H1 (cell line): ENCODE measurements around the gene MSI1. TPM values are rescaled to one million over a fixed set of nuclear protein-coding genes. Genes with fewer than 3 reads are reported as not detected.

Source experiments
- CTCF ChIA-PET: fragments of 300-600 bp; sonication (Branson Sonifier 250); formaldehyde crosslinking; loops from one replicate; lab custom pipeline; 2021; ENCODE audit not compliant: partially characterized antibody; lab: Charles Lee
- POLR2A ChIA-PET: fragments of 300-600 bp; sonication (Branson Sonifier 250); formaldehyde crosslinking; loops from one replicate; lab custom pipeline; 2021; ENCODE audit warnings: inconsistent platforms; ENCODE audit not compliant: partially characterized antibody; lab: Charles Lee
- DNase-seq, 2 experiments: peaks; one replicate each; pipeline versions ENCODE4 v3.0.0 to v3.0.0-alpha.2; 2010 to 2022; ENCODE audit warnings: low spot score in 2 of 2, low read depth in 1 of 2, mixed read lengths in 1 of 2
- FAIRE-seq: peaks from 2 replicates; lab custom pipeline; 2011; peaks lifted over from hg19 to GRCh38; lab: Jason Lieb, UNC
- H2AFZ ChIP-seq: 2 replicates; pipeline ENCODE4 v1.8.1; 2012; ENCODE audit warnings: low read length, inconsistent platforms
- H2AK5ac ChIP-seq: 2 replicates; pipeline ENCODE4 v1.6.1; 2013; ENCODE audit warnings: low read depth, low read length
- H2BK120ac ChIP-seq: replicated peaks from 2 replicates; pipeline ENCODE3; 2013; ENCODE audit warnings: low read depth, low read length, inconsistent platforms
- H2BK12ac ChIP-seq: 2 replicates; pipeline ENCODE4 v1.6.1; 2013; ENCODE audit warnings: low read depth, low read length
- H2BK15ac ChIP-seq: 2 replicates; pipeline ENCODE4 v1.6.1; 2013; ENCODE audit warnings: low read length
- H2BK20ac ChIP-seq: 2 replicates; pipeline ENCODE4 v1.6.1; 2013; ENCODE audit warnings: low read length
- H2BK5ac ChIP-seq: 2 replicates; pipeline ENCODE4 v1.6.1; 2013; ENCODE audit warnings: low read depth, low read length
- H3K14ac ChIP-seq: 2 replicates; pipeline ENCODE4 v1.6.1; 2013; ENCODE audit warnings: inconsistent platforms; ENCODE audit not compliant: insufficient read length
- H3K18ac ChIP-seq: 2 replicates; pipeline ENCODE4 v1.6.1; 2013; ENCODE audit warnings: low read length; ENCODE audit errors: extremely low read depth
- H3K23ac ChIP-seq: 2 replicates; pipeline ENCODE4 v1.6.1; 2013; ENCODE audit warnings: inconsistent platforms; ENCODE audit not compliant: insufficient read length
- H3K23me2 ChIP-seq: 2 replicates; pipeline ENCODE4 v1.6.1; 2013; ENCODE audit warnings: low read depth, low read length
- H3K27ac ChIP-seq: 2 replicates; pipeline ENCODE4 v1.6.1; 2011; ENCODE audit warnings: low read depth, low read length, inconsistent platforms
- H3K27me3 ChIP-seq, 4 experiments: replicated peaks in 1 of 4; 1 replicate in 1 of 4; 2 replicates in 3 of 4; pipeline versions ENCODE4 v1.6.1 to v1.8.1; 2011 to 2013; ENCODE audit warnings: low read length in 3 of 4, mild to moderate bottlenecking in 3 of 4, inconsistent platforms in 2 of 4, mixed read lengths in 2 of 4, moderate library complexity in 1 of 4; ENCODE audit not compliant: control insufficient read depth in 3 of 4, insufficient read depth in 3 of 4; ENCODE audit errors: extremely low read depth in 1 of 4
- H3K36me3 ChIP-seq, 4 experiments: 2 replicates each; pipeline versions ENCODE4 v1.6.1 to v1.8.1; 2011 to 2013; ENCODE audit warnings: mild to moderate bottlenecking in 4 of 4, low read length in 3 of 4, moderate library complexity in 2 of 4, control low read depth in 1 of 4, inconsistent platforms in 1 of 4; ENCODE audit not compliant: insufficient read depth in 4 of 4, control insufficient read depth in 2 of 4
- H3K4ac ChIP-seq: replicated peaks from 2 replicates; pipeline ENCODE3; 2013; ENCODE audit warnings: low read length, low read depth, mixed read lengths, inconsistent platforms; ENCODE audit not compliant: insufficient read length
- H3K4me1 ChIP-seq, 4 experiments: replicated peaks in 1 of 4; 1 replicate in 1 of 4; 2 replicates in 3 of 4; pipeline versions ENCODE4 v1.6.1 to v1.8.1; 2011 to 2013; ENCODE audit warnings: low read length in 3 of 4, inconsistent platforms in 2 of 4, mixed read lengths in 1 of 4; ENCODE audit not compliant: insufficient read depth in 4 of 4, control insufficient read depth in 3 of 4
- H3K4me2 ChIP-seq, 2 experiments: 2 replicates each; pipeline versions ENCODE4 v1.6.1 to v1.8.1; 2011 to 2013; ENCODE audit warnings: low read depth in 2 of 2, low read length in 2 of 2, control low read depth in 1 of 2, inconsistent platforms in 1 of 2, mild to moderate bottlenecking in 1 of 2; ENCODE audit not compliant: insufficient read depth in 1 of 2
- H3K4me3 ChIP-seq, 4 experiments: fragments of 200-600, 300-600 bp in 1 of 4; sonication (generic), shearing (Covaris generic), sonication (Bioruptor Twin) in 1 of 4; 2 replicates each; pipeline versions ENCODE4 v1.5.1 to v1.8.1; 2011 to 2016; ENCODE audit warnings: low read length in 4 of 4, low read depth in 3 of 4, control low read depth in 2 of 4, inconsistent platforms in 2 of 4, mild to moderate bottlenecking in 2 of 4, mixed read lengths in 1 of 4, moderate library complexity in 1 of 4; ENCODE audit not compliant: insufficient read depth in 2 of 4; ENCODE audit errors: extremely low read depth in 1 of 4
- H3K56ac ChIP-seq: replicated peaks from 2 replicates; pipeline ENCODE3; 2013; ENCODE audit warnings: low read depth, mild to moderate bottlenecking, mixed read lengths, low read length, inconsistent platforms; ENCODE audit not compliant: insufficient read length
- H3K79me1 ChIP-seq: 2 replicates; pipeline ENCODE4 v1.6.1; 2013; ENCODE audit warnings: low read depth, low read length, control low read depth
- H3K79me2 ChIP-seq, 2 experiments: 2 replicates each; pipeline versions ENCODE4 v1.6.1 to v1.8.1; 2012 to 2013; ENCODE audit warnings: low read length in 2 of 2, mild to moderate bottlenecking in 2 of 2, inconsistent platforms in 1 of 2; ENCODE audit not compliant: insufficient read depth in 2 of 2, control insufficient read depth in 1 of 2
- H3K9ac ChIP-seq, 4 experiments: replicated peaks in 1 of 4; 1 replicate in 1 of 4; 2 replicates in 3 of 4; pipeline versions ENCODE4 v1.6.1 to v1.8.1; 2011 to 2013; ENCODE audit warnings: low read depth in 3 of 4, low read length in 3 of 4, control low read depth in 2 of 4, mild to moderate bottlenecking in 2 of 4, moderate library complexity in 2 of 4, inconsistent platforms in 1 of 4; ENCODE audit errors: extremely low read depth in 1 of 4
- H3K9me3 ChIP-seq, 2 experiments: 2 replicates each; pipeline versions ENCODE4 v1.6.1 to v1.8.1; 2012 to 2013; ENCODE audit warnings: mild to moderate bottlenecking in 2 of 2, moderate library complexity in 2 of 2, control low read depth in 1 of 2, inconsistent platforms in 1 of 2, low read depth in 1 of 2, low read length in 1 of 2, mixed read lengths in 1 of 2; ENCODE audit not compliant: insufficient read depth in 2 of 2
- H4K20me1 ChIP-seq, 2 experiments: replicated peaks in 1 of 2; 2 replicates each; pipeline versions ENCODE3 to v1.8.1; 2011 to 2013; ENCODE audit warnings: inconsistent platforms in 2 of 2, low read length in 2 of 2, mild to moderate bottlenecking in 1 of 2; ENCODE audit not compliant: insufficient read depth in 2 of 2, control insufficient read depth in 1 of 2
- H4K5ac ChIP-seq: 2 replicates; pipeline ENCODE4 v1.6.1; 2013; ENCODE audit warnings: low read length, low read depth, mixed read lengths, inconsistent platforms; ENCODE audit not compliant: insufficient read length
- H4K8ac ChIP-seq: 2 replicates; pipeline ENCODE4 v1.8.0; 2013; ENCODE audit warnings: mild to moderate bottlenecking, moderate library complexity, low read length, inconsistent platforms; ENCODE audit not compliant: insufficient read depth; ENCODE audit errors: extremely low read depth
- H4K91ac ChIP-seq: replicated peaks from 2 replicates; pipeline ENCODE3; 2013; ENCODE audit warnings: low read length, mixed read lengths, inconsistent platforms; ENCODE audit not compliant: insufficient read length
- CEBPB ChIP-seq: IDR thresholded peaks from 2 replicates; pipeline ENCODE4 v1.6.1; 2012; ENCODE audit warnings: low read depth, low read length
- E2F6 ChIP-seq: IDR thresholded peaks from 2 replicates; pipeline ENCODE4 v1.6.1; 2012; ENCODE audit warnings: inconsistent platforms
- EGR1 ChIP-seq: IDR thresholded peaks from 2 replicates; pipeline ENCODE4 v1.6.1; 2011; ENCODE audit warnings: low read depth, low read length, borderline replicate concordance
- HDAC2 ChIP-seq, 2 experiments: fragments of 300-600 bp in 1 of 2; sonication (generic) in 1 of 2; IDR thresholded peaks; 2 replicates each; pipeline ENCODE4 v1.6.1; 2011 to 2012; ENCODE audit warnings: low read depth in 2 of 2, low read length in 2 of 2, mild to moderate bottlenecking in 2 of 2, moderate library complexity in 2 of 2, borderline replicate concordance in 1 of 2, inconsistent platforms in 1 of 2
- MAX ChIP-seq: IDR thresholded peaks from 2 replicates; pipeline ENCODE4 v1.6.1; 2012; ENCODE audit warnings: inconsistent platforms
- PHF8 ChIP-seq: fragments of 200-600 bp; sonication (generic); conservative IDR thresholded peaks from 2 replicates; pipeline ENCODE4 v1.7.1; 2012; ENCODE audit warnings: low read depth, mild to moderate bottlenecking, inconsistent platforms, low read length, moderate library complexity
- SIX5 ChIP-seq: IDR thresholded peaks from 2 replicates; pipeline ENCODE4 v1.6.1; 2011; ENCODE audit warnings: mild to moderate bottlenecking, low read depth, low read length
- TAF7 ChIP-seq: optimal IDR thresholded peaks from 2 replicates; pipeline ENCODE3; 2011; ENCODE audit warnings: low read depth, mild to moderate bottlenecking, inconsistent platforms, low read length, moderate library complexity, borderline replicate concordance
- WGBS, 2 experiments: shearing (Covaris generic) in 1 of 2; methylation state at CpG; one replicate each; pipeline versions ENCODE4 v1.1.6 to v1.1.7; 2013 to 2015; ENCODE audit warnings: low lambda C conversion rate in 2 of 2, mixed read lengths in 2 of 2, inconsistent platforms in 1 of 2, low coverage in 1 of 2, missing lambda C conversion rate in 1 of 2; ENCODE audit not compliant: insufficient replicate concordance in 2 of 2, insufficient coverage in 1 of 2, insufficient read length in 1 of 2; ENCODE audit errors: extremely low coverage in 1 of 2, missing lambda C conversion rate in 1 of 2; 5-methylcytosine and 5-hydroxymethylcytosine counted together
- polyA plus RNA-seq, 7 experiments: library from polyadenylated mRNA; depleted of rRNA in 3 of 7; stranded (reverse) in 5 of 7; unstranded in 2 of 7; fragments of >200 nt in 5 of 7; fragments of 200-250 nt in 2 of 7; gene quantifications; 1 replicate in 5 of 7; 2 replicates in 1 of 7; 4 replicates in 1 of 7; pipeline versions ENCODE4 v1.2.1 to v1.2.3, GENCODE V29; 2011 to 2013; ENCODE audit warnings: missing spikeins in 2 of 7, mixed read lengths in 2 of 7
- total RNA-seq: library from RNA; stranded (reverse); fragmentation: NEBNext Ultra II Directional; extraction: Animal tissue kit (Norgen Biotek cat#: 25700); gene quantifications from 2 replicates; pipeline ENCODE4 v1.2.1, GENCODE V29; 2021

The MSI1 gene
- total and polyA plus RNA-seq, 2 of the 8 experiments (the other 6 are each of a cell fraction or from before 2014, with no cell fraction given) = 13.5 to 51.9 TPM

DNA sequence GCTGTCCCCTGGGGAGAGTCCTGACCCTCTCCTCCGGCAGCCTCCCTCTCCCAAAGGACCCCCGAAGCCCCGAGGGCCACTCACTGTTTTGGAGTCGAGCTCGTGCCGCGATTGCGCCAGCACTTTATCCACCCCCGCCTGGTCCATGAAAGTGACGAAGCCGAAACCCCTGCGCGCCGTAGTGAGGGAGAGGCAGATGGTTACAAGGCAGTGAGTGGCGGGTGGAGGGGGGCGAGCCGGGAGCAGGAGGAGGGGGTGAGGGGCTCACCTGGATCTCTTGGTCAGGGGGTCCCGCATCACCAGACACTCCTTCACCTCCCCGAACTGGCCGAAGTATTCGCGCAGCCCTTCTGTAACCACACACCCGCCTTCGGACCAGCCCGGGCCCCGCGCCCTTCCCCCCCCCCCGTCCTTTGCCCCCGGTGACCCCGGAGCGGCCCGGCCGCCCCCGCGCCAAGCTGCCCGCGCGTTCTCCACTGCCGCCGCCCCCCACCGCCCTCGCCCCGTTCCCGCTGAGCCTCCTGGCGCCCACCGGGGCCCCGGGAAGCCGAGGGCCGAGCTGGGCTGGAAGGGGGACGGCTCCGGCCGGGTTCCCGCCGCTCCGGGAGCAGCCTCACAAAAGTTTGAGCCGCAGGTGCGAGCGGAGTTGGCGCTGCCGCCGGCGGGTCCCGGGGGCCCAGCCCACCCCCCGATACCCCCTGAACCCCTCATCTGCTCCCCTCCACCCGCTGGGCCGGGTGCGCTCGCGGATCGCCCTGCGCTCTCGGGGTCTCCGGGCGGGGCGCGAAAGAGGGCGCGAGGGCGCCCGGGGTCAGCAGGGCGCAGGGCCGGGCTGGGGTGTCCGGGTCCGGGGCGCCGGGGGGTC lies 808 bp downstream of the MSI1 start:
- no peak overlapping the region for H2AFZ ChIP-seq
- peaks cover 0 to 8% (median 6%) of the 10 kb centered on the region in 4 experiments; a peak in 4 of 7 replicates for H3K27me3 ChIP-seq
- H2BK12ac ChIP-seq = peak overlapping the region; percentile 41; the same call in 1 of the 2 replicates
- H4K5ac ChIP-seq = peak overlapping the region; percentile 13
- peak overlapping the region; percentile 42 to 95 (median 66); a peak in 4 of 7 replicates for H3K9ac ChIP-seq
- FAIRE-seq = no peak
- peaks cover 17% of the 10 kb centered on the region for H3K23me2 ChIP-seq
- ChIA-PET CTCF (interaction anchor here (0.7 to 12.5 kb wide), 27 partner anchors 8 to 137 kb away, joined by 3 to 310 read pairs (median 6); partner anchors contain the start of genes COX6A1 and SIRT4), POLR2A (interaction anchor here (0.9 to 3.8 kb wide), 25 partner anchors 8 to 124 kb away, joined by 3 to 22 read pairs (median 5); partner anchors contain the start of genes COX6A1, GATC, RNU4-1 and RNU4-2)
- H3K4me3 ChIP-seq = peak overlapping the region; percentile 53 to 84 (median 65)
- peak overlapping the region; percentile 61; the same call in 1 of the 2 replicates for H2BK15ac ChIP-seq
- peaks cover 14 to 27% (median 21%) of the 10 kb centered on the region in 4 experiments for H3K4me1 ChIP-seq
- peak overlapping the region; percentile 86 to 87 for H3K4me2 ChIP-seq
- no peak overlapping the region for H2BK120ac ChIP-seq
- no peak overlapping the region for H2AK5ac ChIP-seq
- H3K56ac ChIP-seq = peak overlapping the region; percentile 13
- peaks cover 0 to 17% of the 10 kb centered on the region in 2 experiments for H4K20me1 ChIP-seq
- peaks cover 6 to 24% (median 9%) of the 10 kb centered on the region in 4 experiments; a peak in 6 of 8 replicates for H3K36me3 ChIP-seq
- H3K27ac ChIP-seq = no peak overlapping the region
- H3K18ac ChIP-seq = peak overlapping the region; percentile 60; the same call in 1 of the 2 replicates
- no peaks in the 10 kb centered on the region for H3K9me3 ChIP-seq
- no peak overlapping the region for H2BK5ac ChIP-seq
- peaks cover 7% of the 10 kb centered on the region; the same call in 1 of the 2 replicates for H3K79me1 ChIP-seq
- peaks cover 0 to 26% of the 10 kb centered on the region in 2 experiments; a peak in 2 of 4 replicates for H3K79me2 ChIP-seq
- WGBS, 2 experiments = 6% methylated on average over 30 of the region's 86 CpGs; no CpG with 5 or more reads in 1 of the 2 experiments
- H4K91ac ChIP-seq = no peak overlapping the region
- DNase-seq = no peak
- H2BK20ac ChIP-seq = no peak overlapping the region
- peak overlapping the region; percentile 17; the same call in 1 of the 2 replicates for H4K8ac ChIP-seq
- H3K4ac ChIP-seq = peak overlapping the region; percentile 30
- no peak overlapping the region for H3K23ac ChIP-seq
- H3K14ac ChIP-seq = no peak overlapping the region
- TF ChIP-seq EGR1 (0 out of 2 replicates have a peak, but pooled peaks have one; percentile 38), E2F6 (peak; percentile 27; the same call in 1 of the 2 replicates), TAF7 (no peak), HDAC2 (IDR thresholded peaks at IDR 0.05; ENCODE audit: borderline replicate concordance in 1 of 2, low read depth in 2 of 2, low read length in 2 of 2) (0 out of 4 replicates have a peak, but pooled peaks of 1 of the 2 experiments have one; percentile 24), MAX (0 out of 2 replicates have a peak, but pooled peaks have one; percentile 11), SIX5 (no peak), CEBPB (0 out of 2 replicates have a peak, but pooled peaks have one; percentile 15), PHF8 (peak; percentile 54; the same call in 1 of the 2 replicates)
